Measurements from ENCODE around the gene LDLRAP1. TPM values are rescaled to one million over a fixed set of nuclear protein-coding genes. Genes with fewer than 3 reads are reported as not detected.

Gene LDLRAP1
- polyA plus RNA-seq, 1 donor from 2014 or later: 0.22 TPM

GRCh38 chr1:25583519-25584370 lies 40.3 kb downstream of the LDLRAP1 start:
- no peak for TF ChIP-seq EP300 (conservative IDR thresholded peaks at IDR 0.05; ENCODE audit: poor library complexity, severe bottlenecking)
- H4K20me1 ChIP-seq (ENCODE audit: insufficient read depth): no peaks in the 10 kb centered on the region

GRCh38 chr1:25586181-25586588 lies 42.8 kb downstream of the LDLRAP1 start:
- Histone ChIP-seq H3K27ac (ENCODE audit: low read length) (no peak overlapping the region), H4K20me1 (ENCODE audit: insufficient read depth) (no peaks in the 10 kb centered on the region), H3F3A (ENCODE audit: insufficient read depth, low read length, poor library complexity, severe bottlenecking) (no peaks in the 10 kb centered on the region), H3K9me3 (ENCODE audit: low read length) (no peaks in the 10 kb centered on the region), H2AFZ (ENCODE audit: low read depth, low read length) (no peak overlapping the region), H3K4me2 (ENCODE audit: low read length) (no peak overlapping the region), H3K79me2 (replicated peaks; ENCODE audit: insufficient read depth, low read length) (no peaks in the 10 kb centered on the region), H3K9ac (ENCODE audit: low read length) (no peak overlapping the region), H3K4me3 (ENCODE audit: low read length) (no peak overlapping the region), H3K27me3 (ENCODE audit: insufficient read depth, low read depth, low read length) (no peaks in the 10 kb centered on the region), H3K9me2 (ENCODE audit: insufficient read depth, low read length) (no peaks in the 10 kb centered on the region), H3K36me3 (ENCODE audit: insufficient read depth, low read length) (no peaks in the 10 kb centered on the region)
- TF ChIP-seq EP300 (conservative IDR thresholded peaks at IDR 0.05; ENCODE audit: poor library complexity, severe bottlenecking) (no peak), RAD21 (conservative IDR thresholded peaks at IDR 0.05) (no peak), TAF1 (IDR thresholded peaks at IDR 0.05; ENCODE audit: low read depth) (no peak), REST (IDR thresholded peaks at IDR 0.05; ENCODE audit: borderline replicate concordance) (no peak), POLR2AphosphoS5 (IDR thresholded peaks at IDR 0.05) (no peak), CTCF (IDR thresholded peaks at IDR 0.05; ENCODE audit: poor library complexity, severe bottlenecking) (no peak), MXI1 (conservative IDR thresholded peaks at IDR 0.05; ENCODE audit: poor library complexity, severe bottlenecking) (no peak), EZH2 (IDR thresholded peaks at IDR 0.05; ENCODE audit: borderline replicate concordance, insufficient read depth, low read length, poor library complexity, severe bottlenecking) (no peak), SMC3 (conservative IDR thresholded peaks at IDR 0.05; ENCODE audit: poor library complexity) (no peak)

More at GRCh38 chr1:25583519-25584370, 40.3 kb downstream of the LDLRAP1 start:
- Histone ChIP-seq H3K36me3 (ENCODE audit: insufficient read depth, low read length) (no peaks in the 10 kb centered on the region), H3K27me3 (ENCODE audit: insufficient read depth, low read depth, low read length) (no peaks in the 10 kb centered on the region), H3K9ac (ENCODE audit: low read length) (no peak overlapping the region), H3K4me2 (ENCODE audit: low read length) (no peak overlapping the region), H3K4me3 (ENCODE audit: low read length) (no peak overlapping the region), H3K9me3 (ENCODE audit: low read length) (no peaks in the 10 kb centered on the region), H3K79me2 (replicated peaks; ENCODE audit: insufficient read depth, low read length) (no peaks in the 10 kb centered on the region), H3K27ac (ENCODE audit: low read length) (no peak overlapping the region), H2AFZ (ENCODE audit: low read depth, low read length) (no peak overlapping the region), H3K9me2 (ENCODE audit: insufficient read depth, low read length) (no peaks in the 10 kb centered on the region), H3F3A (ENCODE audit: insufficient read depth, low read length, poor library complexity, severe bottlenecking) (no peaks in the 10 kb centered on the region)
